Hepatocyte (in vitro differentiated cells): ENCODE data around the gene BUD31. TPM values are rescaled to one million over a fixed set of nuclear protein-coding genes. Genes with fewer than 3 reads are reported as not detected.
A peak's percentile ranks its signal among the peaks of the same experiment; 100 is the strongest.

Experiments
- DNase-seq: peaks from one replicate; pipeline ENCODE4 v3.0.0-alpha.2; 2016; ENCODE audit warnings: low spot score
- H2AFZ ChIP-seq: fragments of 200-600 bp; sonication (generic); 2 replicates; pipeline ENCODE4 v1.6.0; 2016; ENCODE audit warnings: antibody characterized with exemption, mild to moderate bottlenecking
- H3K27ac ChIP-seq: fragments of 200-600 bp; sonication (generic); 2 replicates; pipeline ENCODE4 v1.5.1; 2016; ENCODE audit warnings: mild to moderate bottlenecking
- H3K27me3 ChIP-seq: fragments of 200-600 bp; sonication (generic); 2 replicates; pipeline ENCODE4 v1.6.1; 2016
- H3K36me3 ChIP-seq: fragments of 200-600 bp; sonication (generic); replicated peaks from 2 replicates; pipeline ENCODE4 v1.5.1; 2016; ENCODE audit warnings: low read depth; ENCODE audit not compliant: insufficient read depth
- H3K4me1 ChIP-seq: fragments of 200-600 bp; sonication (generic); 2 replicates; pipeline ENCODE4 v1.5.1; 2016; ENCODE audit warnings: mild to moderate bottlenecking, moderate library complexity; ENCODE audit not compliant: insufficient read depth
- H3K4me2 ChIP-seq: fragments of 200-600 bp; sonication (generic); 2 replicates; pipeline ENCODE4 v1.6.0; 2016
- H3K4me3 ChIP-seq: fragments of 200-600 bp; sonication (generic); 2 replicates; pipeline ENCODE4 v1.5.1; 2016; ENCODE audit warnings: mild to moderate bottlenecking
- H3K79me2 ChIP-seq: fragments of 200-600 bp; sonication (generic); 2 replicates; pipeline ENCODE4 v1.6.0; 2017; ENCODE audit warnings: mild to moderate bottlenecking
- H3K9me2 ChIP-seq: fragments of 200-600 bp; sonication (generic); replicated peaks from 2 replicates; pipeline ENCODE4 v1.6.0; 2017; ENCODE audit warnings: mild to moderate bottlenecking; ENCODE audit not compliant: insufficient read depth
- H3K9me3 ChIP-seq: fragments of 200-600 bp; sonication (generic); 2 replicates; pipeline ENCODE4 v1.5.1; 2016; ENCODE audit warnings: low read depth, mild to moderate bottlenecking
- H4K20me1 ChIP-seq: fragments of 200-600 bp; sonication (generic); 2 replicates; pipeline ENCODE4 v1.6.0; 2016; ENCODE audit warnings: mild to moderate bottlenecking; ENCODE audit not compliant: insufficient read depth, poor library complexity, severe bottlenecking
- EZH2 ChIP-seq: fragments of 200-600 bp; sonication (generic); IDR thresholded peaks from 2 replicates; pipeline ENCODE4 v1.6.1; 2016; ENCODE audit warnings: antibody characterized with exemption, mild to moderate bottlenecking, borderline replicate concordance
- EZH2phosphoT487 ChIP-seq: fragments of 200-600 bp; sonication (generic); IDR thresholded peaks from one replicate; pipeline ENCODE4 v1.6.1; 2018; ENCODE audit warnings: antibody characterized with exemption, mild to moderate bottlenecking, low read depth, moderate library complexity; ENCODE audit not compliant: unreplicated experiment, severe bottlenecking
- WGBS: methylation state at CpG from one replicate; pipeline ENCODE4 v1.1.6; 2016; ENCODE audit warnings: low lambda C conversion rate; ENCODE audit errors: missing lambda C conversion rate; 5-methylcytosine and 5-hydroxymethylcytosine counted together
- polyA plus RNA-seq: library from polyadenylated mRNA; unstranded; fragments of >200 nt; fragmentation: Nextera tagmentation; extraction: Ambion mirVana; gene quantifications from 2 replicates; pipeline ENCODE4 v1.2.1, GENCODE V29; 2016
- total RNA-seq: library from RNA; depleted of rRNA; stranded (reverse); fragments of >200 nt; gene quantifications from 2 replicates; pipeline ENCODE4 v1.2.3, GENCODE V29; 2014
- TF ChIP-seq, protein P1 (sequence below): fragments of 200-600 bp; sonication (generic); IDR thresholded peaks from 2 replicates; pipeline ENCODE4 v1.5.1; 2016; ENCODE audit warnings: antibody characterized with exemption, mild to moderate bottlenecking; ENCODE audit not compliant: poor library complexity

The BUD31 gene
- total and polyA plus RNA-seq, 2 experiments from 2014 or later, result 77.5 to 233 TPM

DNA sequence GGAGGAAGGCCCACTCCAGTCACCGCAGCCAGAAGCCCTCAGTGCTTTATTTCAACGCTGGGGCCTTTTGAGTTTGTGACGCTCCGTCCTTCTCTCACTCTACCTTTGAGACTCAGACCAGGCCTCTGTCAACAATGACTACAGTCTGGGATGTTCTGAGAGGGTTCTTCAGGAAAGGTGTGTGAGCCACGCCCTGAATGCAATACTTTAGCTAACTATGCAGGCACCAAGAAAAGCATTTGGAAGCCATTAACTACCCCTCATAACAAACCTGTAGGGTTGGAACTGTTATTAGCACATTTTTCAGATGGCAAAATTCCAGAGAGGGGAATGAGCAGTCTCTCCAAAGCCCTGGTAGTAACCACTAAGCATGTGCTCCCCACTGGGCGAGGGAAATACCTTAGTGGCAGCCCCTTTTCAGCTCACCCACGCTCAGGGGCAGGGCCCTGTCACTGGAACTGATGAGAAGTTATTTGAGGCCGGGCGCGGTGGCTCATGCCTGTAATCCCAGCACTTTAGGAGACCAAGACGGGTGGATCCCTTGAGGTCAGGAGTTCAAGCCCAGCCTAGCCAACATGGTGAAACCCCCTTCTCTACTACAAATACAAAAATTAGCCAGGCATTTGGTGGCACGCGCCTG lies 39.9 kb upstream of the BUD31 start:
- Histone ChIP-seq H2AFZ (no peak overlapping the region), H3K36me3 (no peaks in the 10 kb centered on the region), H3K9me2 (no peaks in the 10 kb centered on the region), H3K9me3 (no peaks in the 10 kb centered on the region), H3K4me1 (peaks cover 9% of the 10 kb centered on the region), H3K27ac (peak overlapping the region; percentile 42), H3K27me3 (no peaks in the 10 kb centered on the region), H4K20me1 (no peaks in the 10 kb centered on the region), H3K4me2 (no peak overlapping the region), H3K79me2 (no peaks in the 10 kb centered on the region), H3K4me3 (no peak overlapping the region)
- TF ChIP-seq EZH2phosphoT487 (no peak), EZH2 (no peak)
- DNase-seq, result no peak
- WGBS, result 92% methylated on average over 13 of the region's 13 CpGs

DNA sequence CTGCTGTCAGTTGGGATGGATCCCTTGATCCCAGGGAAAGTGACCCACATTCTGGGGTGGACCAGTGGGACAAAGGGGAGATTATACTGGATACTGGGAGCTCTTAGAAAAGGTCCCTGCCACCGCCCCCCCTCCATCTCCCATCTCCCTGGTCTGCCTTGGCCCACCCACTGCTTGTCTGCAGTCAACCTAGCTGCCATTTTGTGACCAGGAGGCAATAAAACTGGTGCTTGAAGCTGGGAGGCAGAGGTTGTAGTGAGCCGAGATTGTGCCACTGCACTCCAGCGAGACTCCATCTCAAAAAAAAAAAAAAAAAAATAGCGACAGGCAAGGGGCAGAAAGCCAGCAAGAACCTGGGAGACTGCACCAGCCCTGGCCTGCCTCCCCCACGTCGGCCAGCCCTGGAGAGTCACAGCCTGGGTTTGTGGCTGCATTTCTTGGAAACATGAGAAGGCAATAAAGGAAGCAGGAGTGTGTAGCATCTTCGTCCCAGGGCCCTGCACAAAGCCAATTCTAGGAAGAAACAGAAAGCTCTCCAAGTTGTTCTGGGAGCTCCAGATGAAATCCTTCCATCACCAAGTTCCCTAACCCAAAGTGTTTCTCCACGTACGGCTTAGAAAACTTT lies 38.9 kb upstream of the BUD31 start:
- Histone ChIP-seq H3K27ac (peak overlapping the region; percentile 50), H3K4me1 (peaks cover 9% of the 10 kb centered on the region), H3K79me2 (no peaks in the 10 kb centered on the region), H3K4me3 (no peak overlapping the region), H3K27me3 (no peaks in the 10 kb centered on the region), H3K4me2 (no peak overlapping the region), H3K9me2 (no peaks in the 10 kb centered on the region), H3K9me3 (no peaks in the 10 kb centered on the region), H3K36me3 (no peaks in the 10 kb centered on the region), H4K20me1 (no peaks in the 10 kb centered on the region), H2AFZ (no peak overlapping the region)
- 77% methylated on average over 8 of the region's 9 CpGs for WGBS
- DNase-seq, result no peak
- TF ChIP-seq EZH2phosphoT487 (no peak), EZH2 (no peak)
- TF ChIP-seq, protein P1, sequence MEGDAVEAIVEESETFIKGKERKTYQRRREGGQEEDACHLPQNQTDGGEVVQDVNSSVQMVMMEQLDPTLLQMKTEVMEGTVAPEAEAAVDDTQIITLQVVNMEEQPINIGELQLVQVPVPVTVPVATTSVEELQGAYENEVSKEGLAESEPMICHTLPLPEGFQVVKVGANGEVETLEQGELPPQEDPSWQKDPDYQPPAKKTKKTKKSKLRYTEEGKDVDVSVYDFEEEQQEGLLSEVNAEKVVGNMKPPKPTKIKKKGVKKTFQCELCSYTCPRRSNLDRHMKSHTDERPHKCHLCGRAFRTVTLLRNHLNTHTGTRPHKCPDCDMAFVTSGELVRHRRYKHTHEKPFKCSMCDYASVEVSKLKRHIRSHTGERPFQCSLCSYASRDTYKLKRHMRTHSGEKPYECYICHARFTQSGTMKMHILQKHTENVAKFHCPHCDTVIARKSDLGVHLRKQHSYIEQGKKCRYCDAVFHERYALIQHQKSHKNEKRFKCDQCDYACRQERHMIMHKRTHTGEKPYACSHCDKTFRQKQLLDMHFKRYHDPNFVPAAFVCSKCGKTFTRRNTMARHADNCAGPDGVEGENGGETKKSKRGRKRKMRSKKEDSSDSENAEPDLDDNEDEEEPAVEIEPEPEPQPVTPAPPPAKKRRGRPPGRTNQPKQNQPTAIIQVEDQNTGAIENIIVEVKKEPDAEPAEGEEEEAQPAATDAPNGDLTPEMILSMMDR, result no peak

DNA sequence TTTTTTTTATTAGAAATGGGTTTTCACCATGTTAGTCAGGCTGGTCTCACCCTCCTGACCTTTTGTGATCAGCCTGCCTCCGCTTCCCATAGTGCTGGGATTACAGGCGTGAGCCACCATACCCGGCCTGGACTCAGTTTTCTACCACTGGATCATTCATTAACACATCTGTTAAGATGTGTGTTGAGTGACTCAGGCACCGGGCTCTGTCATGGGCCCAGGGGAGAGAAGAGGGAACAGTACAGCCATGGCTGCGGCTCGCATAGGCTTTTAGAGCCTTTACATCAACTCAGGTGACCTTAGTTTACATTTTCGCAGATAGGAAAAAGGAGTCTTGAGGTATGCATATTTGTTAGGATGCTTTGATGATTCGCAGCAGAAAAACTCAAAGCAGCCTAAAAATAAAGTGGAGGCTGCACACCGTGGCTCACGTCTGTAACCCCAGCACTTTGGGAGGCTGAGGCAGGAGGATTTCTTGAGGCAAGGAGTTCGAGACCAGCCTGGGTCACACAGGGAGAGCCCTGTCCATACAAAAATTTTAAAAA lies 37.3 kb upstream of the BUD31 start:
- Histone ChIP-seq H3K9me3 (no peaks in the 10 kb centered on the region), H3K36me3 (no peaks in the 10 kb centered on the region), H4K20me1 (no peaks in the 10 kb centered on the region), H3K79me2 (peaks cover 8% of the 10 kb centered on the region), H3K9me2 (no peaks in the 10 kb centered on the region), H2AFZ (no peak overlapping the region), H3K27ac (peak overlapping the region; percentile 80), H3K4me1 (peaks cover 12% of the 10 kb centered on the region), H3K4me2 (no peak overlapping the region), H3K4me3 (no peak overlapping the region), H3K27me3 (no peaks in the 10 kb centered on the region)
- 88% methylated on average over 11 of the region's 11 CpGs for WGBS
- TF ChIP-seq, protein P1, result no peak
- TF ChIP-seq EZH2phosphoT487, result no peak
- TF ChIP-seq EZH2, result no peak
- no peak for DNase-seq
